Activated T-helper 1 cell treated with anti-CD3 and anti-CD28 coated beads, Interleukin-12 subunit alpha, Interleukin-12 subunit beta, Interleukin-2, Interleukin-4 antibody, amounts not matched to agents 30 ng/mL and 10 ng/mL and 1 ng/mL, durations not matched to agents 14 hours and 24 hours and 36 hours (primary cell): Measurements from ENCODE around the gene VAV3. TPM values are rescaled to one million over a fixed set of nuclear protein-coding genes. Genes with fewer than 3 reads are reported as not detected.
"Not testable (repeated sequence)": the region's sequence is repeated elsewhere in the genome, so short reads cannot be mapped to it uniquely, and the experiment has no call there.

Experiments
- DNase-seq: peaks from one replicate; pipeline ENCODE4 v3.0.0; 2021; ENCODE audit warnings: low spot score
- H3K27ac Mint-ChIP-seq: one replicate; pipeline ENCODE4 v1.8.0; 2021; ENCODE audit warnings: mild to moderate bottlenecking, mixed read lengths
- H3K27me3 Mint-ChIP-seq: one replicate; pipeline ENCODE4 v1.8.0; 2022; ENCODE audit warnings: mild to moderate bottlenecking, moderate library complexity, mixed read lengths; ENCODE audit not compliant: insufficient read depth
- H3K36me3 Mint-ChIP-seq: one replicate; pipeline ENCODE4 v1.8.0; 2021; ENCODE audit warnings: low read depth, mixed read lengths
- H3K4me1 Mint-ChIP-seq: one replicate; pipeline ENCODE4 v1.8.0; 2021; ENCODE audit warnings: low read depth, mixed read lengths
- H3K4me3 Mint-ChIP-seq: one replicate; pipeline ENCODE4 v1.8.0; 2021; ENCODE audit warnings: mild to moderate bottlenecking, moderate library complexity, mixed read lengths
- H3K9me3 Mint-ChIP-seq: one replicate; pipeline ENCODE4 v1.8.0; 2021; ENCODE audit warnings: mixed read lengths
- intact Hi-C: fragments of 100-400 bp; cut with micrococcal nuclease; formaldehyde crosslinking; loops from one replicate; pipeline ENCODE4 v1.15.1; 2024
- total RNA-seq: library from RNA; stranded (reverse); gene quantifications from 2 replicates; pipeline ENCODE4 v1.2.3, GENCODE V29; 2022

VAV3 gene
- total RNA-seq, 1 donor from 2014 or later, result 5.3 TPM

DNA sequence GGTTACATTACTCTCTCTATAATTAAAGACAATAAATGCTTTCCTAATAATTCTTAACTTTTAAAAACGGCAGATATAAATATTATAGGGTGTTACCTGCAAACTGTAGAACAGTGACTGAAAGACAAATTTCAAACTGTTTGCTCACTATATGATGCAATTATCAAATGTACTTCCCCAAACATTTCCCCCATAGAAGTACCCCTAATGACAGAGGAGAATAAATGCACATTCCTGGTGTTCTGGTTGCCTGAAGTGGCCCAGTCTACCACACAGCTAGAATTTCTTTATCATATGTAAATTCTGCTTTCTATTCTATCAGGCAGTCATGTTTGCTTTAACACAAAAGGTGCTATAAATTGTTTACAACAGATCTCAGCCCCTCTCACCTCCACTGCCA, 70.4 kb downstream of the VAV3 start:
- Mint-ChIP-seq H3K9me3 (no peaks in the 10 kb centered on the region), H3K36me3 (no peaks in the 10 kb centered on the region), H3K27ac (no peak overlapping the region), H3K27me3 (no peaks in the 10 kb centered on the region), H3K4me3 (no peak overlapping the region), H3K4me1 (peaks cover 14% of the 10 kb centered on the region)
- intact Hi-C loops, result no loop called here
- DNase-seq, result no peak

- intact Hi-C loops, H3K27me3 Mint-ChIP-seq, H3K27ac Mint-ChIP-seq, DNase-seq, H3K9me3 Mint-ChIP-seq, H3K36me3 Mint-ChIP-seq, H3K4me3 Mint-ChIP-seq: not testable (repeated sequence)
- H3K4me1 Mint-ChIP-seq, result peaks cover 11% of the 10 kb centered on the region
Measured at GRCh38 chr1:107893350-107893749, 71.6 kb downstream of the VAV3 start.

GRCh38 chr1:107889524-107889923, 75.5 kb downstream of the VAV3 start:
- H3K27me3 Mint-ChIP-seq, result no peaks in the 10 kb centered on the region
- H3K27ac Mint-ChIP-seq, result no peak overlapping the region
- DNase-seq, result no peak
- no peaks in the 10 kb centered on the region for H3K9me3 Mint-ChIP-seq
- intact Hi-C loops, result no loop called here
- no peak overlapping the region for H3K4me3 Mint-ChIP-seq
- H3K4me1 Mint-ChIP-seq, result no peaks in the 10 kb centered on the region
- H3K36me3 Mint-ChIP-seq, result no peaks in the 10 kb centered on the region

GRCh38 chr1:107883562-107883961, 81.4 kb downstream of the VAV3 start:
- Mint-ChIP-seq H3K9me3 (no peaks in the 10 kb centered on the region), H3K4me1 (no peaks in the 10 kb centered on the region), H3K27ac (no peak overlapping the region), H3K36me3 (no peaks in the 10 kb centered on the region), H3K4me3 (no peak overlapping the region), H3K27me3 (no peaks in the 10 kb centered on the region)
- intact Hi-C loops, result no loop called here
- DNase-seq, result no peak

DNA sequence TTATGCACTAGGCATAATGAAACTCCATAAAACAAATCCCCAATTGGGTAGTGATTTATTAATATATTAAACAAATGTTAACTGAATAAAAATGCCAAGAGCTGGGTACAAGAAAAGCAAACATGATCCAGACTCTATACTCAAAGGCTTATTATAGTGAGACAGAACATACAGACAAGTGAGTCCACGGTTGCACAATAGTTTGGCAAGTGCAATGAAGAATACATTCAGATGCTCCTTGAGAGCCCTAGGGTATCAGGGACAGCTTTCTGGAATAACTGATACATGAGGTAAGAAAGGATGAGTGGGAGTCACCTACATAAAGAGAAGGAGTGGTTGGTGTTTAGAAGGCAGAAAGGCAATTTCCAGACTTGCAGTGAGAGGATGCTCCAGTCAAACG, 85.1 kb downstream of the VAV3 start:
- no peak for DNase-seq
- Mint-ChIP-seq H3K9me3 (peaks cover 17% of the 10 kb centered on the region), H3K36me3 (peaks cover 2% of the 10 kb centered on the region), H3K27me3 (no peaks in the 10 kb centered on the region), H3K4me1 (peaks cover 8% of the 10 kb centered on the region), H3K27ac (no peak overlapping the region), H3K4me3 (no peak overlapping the region)
- intact Hi-C loops, result loop anchor here (1.0 kb wide), 1 partner anchor 57 kb away; no protein-coding TSS in a partner anchor

DNA sequence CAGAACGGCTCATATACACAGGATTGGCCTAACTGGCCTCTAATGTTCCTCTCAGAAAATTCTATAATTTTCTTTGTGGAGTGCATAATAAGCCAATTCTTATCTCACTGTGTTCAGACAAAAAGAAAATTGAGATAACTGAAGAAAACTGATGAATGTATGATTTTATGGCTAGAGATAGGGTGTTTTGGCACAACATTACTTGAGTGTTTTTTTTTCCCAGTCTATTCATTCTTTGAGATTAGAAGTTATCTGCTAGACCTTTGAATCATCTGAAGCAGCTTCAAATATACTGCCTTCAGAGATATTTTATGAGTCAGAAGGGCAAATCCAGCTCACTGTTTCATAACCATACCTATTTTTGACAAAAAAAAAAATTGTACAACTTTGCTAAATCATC, 85.6 kb downstream of the VAV3 start:
- DNase-seq, result no peak
- Mint-ChIP-seq H3K9me3 (peaks cover 17% of the 10 kb centered on the region), H3K27me3 (no peaks in the 10 kb centered on the region), H3K36me3 (peaks cover 2% of the 10 kb centered on the region), H3K4me1 (peaks cover 8% of the 10 kb centered on the region), H3K4me3 (no peak overlapping the region), H3K27ac (no peak overlapping the region)
- intact Hi-C loops, result loop anchor here (1.0 kb wide), 1 partner anchor 58 kb away; no protein-coding TSS in a partner anchor

DNA sequence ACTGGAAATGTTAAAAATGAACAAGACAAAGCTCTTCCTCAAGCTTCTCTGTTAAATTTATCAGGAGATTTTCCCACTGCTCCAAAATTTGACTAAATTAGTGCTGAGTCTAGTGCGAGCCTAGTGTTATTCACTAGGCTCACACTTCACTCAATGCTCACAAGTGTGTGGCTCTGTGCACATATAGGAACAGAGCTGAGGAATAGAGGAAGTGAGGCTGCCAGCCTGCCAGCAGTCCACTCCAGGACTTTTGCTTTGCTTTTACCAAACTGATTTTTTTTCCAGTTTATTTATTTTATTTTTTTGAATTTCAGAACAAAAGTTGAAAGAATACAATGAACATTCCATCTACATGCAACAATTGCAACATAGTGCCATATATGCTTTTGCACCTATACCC, 87.2 kb downstream of the VAV3 start:
- Mint-ChIP-seq H3K27ac (no peak overlapping the region), H3K9me3 (peaks cover 17% of the 10 kb centered on the region), H3K36me3 (peaks cover 2% of the 10 kb centered on the region), H3K27me3 (no peaks in the 10 kb centered on the region), H3K4me3 (no peak overlapping the region), H3K4me1 (peaks cover 8% of the 10 kb centered on the region)
- intact Hi-C loops, result no loop called here
- no peak for DNase-seq

DNA sequence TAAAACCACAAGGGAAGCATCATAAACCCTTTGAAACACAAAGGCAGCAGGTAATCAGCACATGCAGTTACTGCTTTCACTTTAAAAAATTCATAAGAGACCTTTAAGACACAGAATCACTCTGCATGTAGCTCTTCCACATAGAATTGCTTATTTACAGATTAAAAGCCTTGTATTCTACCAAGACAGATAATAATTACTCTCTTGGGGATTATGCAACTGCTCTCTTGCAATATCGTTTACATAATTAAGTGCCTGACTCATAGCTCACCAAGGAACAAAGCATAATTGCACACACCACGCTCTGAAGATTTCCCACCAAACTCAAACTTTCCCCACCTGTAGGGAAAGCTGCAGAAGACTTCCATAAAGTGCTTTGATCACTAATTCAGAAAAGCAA, 87.9 kb downstream of the VAV3 start:
- Mint-ChIP-seq H3K4me1 (peaks cover 8% of the 10 kb centered on the region), H3K27me3 (no peaks in the 10 kb centered on the region), H3K9me3 (peaks cover 17% of the 10 kb centered on the region), H3K36me3 (peaks cover 2% of the 10 kb centered on the region), H3K27ac (no peak overlapping the region), H3K4me3 (no peak overlapping the region)
- intact Hi-C loops, result no loop called here
- no peak for DNase-seq

GRCh38 chr1:107875689-107876088, 89.3 kb downstream of the VAV3 start:
- Mint-ChIP-seq H3K4me1 (peaks cover 16% of the 10 kb centered on the region), H3K36me3 (peaks cover 2% of the 10 kb centered on the region), H3K9me3 (peaks cover 17% of the 10 kb centered on the region), H3K27ac (no peak overlapping the region), H3K4me3 (no peak overlapping the region), H3K27me3 (no peaks in the 10 kb centered on the region)
- intact Hi-C loops, result no loop called here
- DNase-seq, result no peak

DNA sequence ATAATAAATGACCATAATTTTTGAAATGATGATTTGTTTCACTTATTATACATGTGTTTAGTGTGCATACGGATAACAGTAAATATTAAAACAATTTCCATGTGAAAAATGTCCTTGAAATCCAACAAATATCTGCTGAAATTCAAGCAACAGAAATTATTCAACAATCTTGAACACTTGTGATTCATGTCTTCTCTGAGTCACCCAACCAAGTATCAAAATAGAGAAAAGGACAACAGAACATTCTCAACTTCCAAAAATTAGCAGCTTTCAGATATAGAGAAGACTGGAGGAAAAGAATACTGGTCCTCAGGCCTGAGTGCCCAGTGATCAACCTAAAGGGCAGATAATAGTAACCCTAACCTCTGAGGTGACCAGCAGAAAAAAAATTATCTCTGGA, 90.8 kb downstream of the VAV3 start:
- H3K9me3 Mint-ChIP-seq, result peaks cover 17% of the 10 kb centered on the region
- DNase-seq, result no peak
- no peaks in the 10 kb centered on the region for H3K27me3 Mint-ChIP-seq
- H3K4me3 Mint-ChIP-seq, result no peak overlapping the region
- H3K4me1 Mint-ChIP-seq, result peaks cover 16% of the 10 kb centered on the region
- peaks cover 2% of the 10 kb centered on the region for H3K36me3 Mint-ChIP-seq
- intact Hi-C loops, result loop anchor here (5.0 kb wide), 2 partner anchors 52 to 88 kb away; no protein-coding TSS in a partner anchor
- H3K27ac Mint-ChIP-seq, result no peak overlapping the region

GRCh38 chr1:107871687-107872395, 93.1 kb downstream of the VAV3 start:
- Mint-ChIP-seq H3K27me3 (no peaks in the 10 kb centered on the region), H3K4me1 (peaks cover 9% of the 10 kb centered on the region), H3K27ac (no peak overlapping the region), H3K4me3 (no peak overlapping the region), H3K9me3 (peaks cover 12% of the 10 kb centered on the region), H3K36me3 (no peaks in the 10 kb centered on the region)
- DNase-seq, result no peak
- intact Hi-C loops, result loop anchor here (2.0 to 5.0 kb wide), 3 partner anchors 50 to 90 kb away; no protein-coding TSS in a partner anchor

GRCh38 chr1:107871259-107871658, 93.7 kb downstream of the VAV3 start:
- Mint-ChIP-seq H3K4me1 (peaks cover 8% of the 10 kb centered on the region), H3K27ac (no peak overlapping the region), H3K27me3 (no peaks in the 10 kb centered on the region), H3K4me3 (no peak overlapping the region), H3K36me3 (no peaks in the 10 kb centered on the region), H3K9me3 (peaks cover 11% of the 10 kb centered on the region)
- no peak for DNase-seq
- intact Hi-C loops, result loop anchor here (2.0 to 5.0 kb wide), 3 partner anchors 49 to 91 kb away; no protein-coding TSS in a partner anchor

- H3K36me3 Mint-ChIP-seq, result no peaks in the 10 kb centered on the region
- peaks cover 10% of the 10 kb centered on the region for H3K4me1 Mint-ChIP-seq
- H3K4me3 Mint-ChIP-seq, result no peak overlapping the region
- H3K27me3 Mint-ChIP-seq, result no peaks in the 10 kb centered on the region
- no peak overlapping the region for H3K27ac Mint-ChIP-seq
- intact Hi-C loops, result loop anchor here (2.0 to 5.0 kb wide), 3 partner anchors 48 to 92 kb away; no protein-coding TSS in a partner anchor
- peaks cover 5% of the 10 kb centered on the region for H3K9me3 Mint-ChIP-seq
- DNase-seq, result no peak
Measured at GRCh38 chr1:107870696-107871095, 94.3 kb downstream of the VAV3 start.
